Small intestine (tissue), 7 donors: ENCODE data around the gene PTPRR. TPM values are rescaled to one million over a fixed set of nuclear protein-coding genes. Genes with fewer than 3 reads are reported as not detected.
A peak's percentile ranks its signal among the peaks of the same experiment; 100 is the strongest.

Experiments used
- DNase-seq, 2 donors: peaks; one replicate each; pipeline versions ENCODE4 v3.0.0 to v3.0.0-alpha.2; 2013
- FAIRE-seq: peaks from 2 replicates; lab custom pipeline; 2012; peaks lifted over from hg19 to GRCh38; lab: Jason Lieb, UNC
- H3K27ac ChIP-seq, 3 donors: one replicate each; pipeline ENCODE4 v1.5.1; 2013; ENCODE audit warnings: low read length in 2 of 3, mild to moderate bottlenecking in 2 of 3, control low read depth in 1 of 3, inconsistent platforms in 1 of 3, low read depth in 1 of 3, moderate library complexity in 1 of 3
- H3K27me3 ChIP-seq, 3 donors: one replicate each; pipeline ENCODE4 v1.6.1; 2013; ENCODE audit warnings: low read length in 3 of 3, inconsistent platforms in 1 of 3; ENCODE audit not compliant: control insufficient read depth in 3 of 3, insufficient read depth in 3 of 3
- H3K36me3 ChIP-seq, 3 donors: one replicate each; pipeline ENCODE4 v1.6.1; 2013; ENCODE audit warnings: low read length in 3 of 3, inconsistent platforms in 1 of 3, low read depth in 1 of 3, mild to moderate bottlenecking in 1 of 3, moderate library complexity in 1 of 3; ENCODE audit not compliant: control insufficient read depth in 3 of 3, insufficient read depth in 2 of 3
- H3K4me1 ChIP-seq, 3 donors: one replicate each; pipeline ENCODE4 v1.6.1; 2013; ENCODE audit warnings: low read length in 2 of 3, inconsistent platforms in 1 of 3, low read depth in 1 of 3, mild to moderate bottlenecking in 1 of 3, moderate library complexity in 1 of 3; ENCODE audit not compliant: control insufficient read depth in 3 of 3, insufficient read depth in 2 of 3
- H3K4me3 ChIP-seq, 3 donors: one replicate each; pipeline ENCODE4 v1.5.1; 2013; ENCODE audit warnings: low read length in 3 of 3, control low read depth in 1 of 3, inconsistent platforms in 1 of 3, low read depth in 1 of 3, mild to moderate bottlenecking in 1 of 3, moderate library complexity in 1 of 3
- H3K9me3 ChIP-seq, 2 donors: one replicate each; pipeline ENCODE4 v1.6.1; 2013; ENCODE audit warnings: low read depth in 1 of 2, low read length in 1 of 2; ENCODE audit not compliant: control insufficient read depth in 2 of 2, insufficient read depth in 1 of 2
- WGBS, 3 donors: extraction: QIAGEN DNeasy Blood & Tissue Kit; methylation state at CpG; one replicate each; pipeline ENCODE4 v1.1.7; 2013; 5-methylcytosine and 5-hydroxymethylcytosine counted together
- polyA plus RNA-seq, 4 donors: library from polyadenylated mRNA; stranded (reverse) in 3 of 4; unstranded in 1 of 4; fragments of 200-250 nt in 3 of 4; fragments of 120-200 nt in 1 of 4; gene quantifications; one replicate each; pipeline versions ENCODE4 v1.2.1 to v1.2.3, GENCODE V29; 2013
- donor health status: healthy with polysubstance abuse.
- donor health status: control.
- donor health status: control.
- donor health status: Bipolar disorder and iron deficiency.
- donor health status: healthy.

PTPRR gene
- polyA plus RNA-seq, 4 donors = 0.84 to 18.9 (median 5.4) TPM

- Histone ChIP-seq H3K27me3 (no peaks in the 10 kb centered on the region), H3K36me3 (no peaks in the 10 kb centered on the region), H3K27ac (no peak overlapping the region), H3K4me1 (no peaks in the 10 kb centered on the region), H3K4me3 (no peak overlapping the region), H3K9me3 (no peaks in the 10 kb centered on the region)
- no peak for DNase-seq
- FAIRE-seq = no peak
- WGBS, 3 donors = 55 to 68% (median 64%) methylated on average over 1 of the region's 1 CpG
Measured at GRCh38 chr12:70772836-70773235, 147.7 kb downstream of the PTPRR start.

GRCh38 chr12:70771581-70771980, 149.0 kb downstream of the PTPRR start:
- H3K4me3 ChIP-seq = no peak overlapping the region
- DNase-seq (no peak), FAIRE-seq (no peak)
- no peaks in the 10 kb centered on the region for H3K9me3 ChIP-seq
- H3K27ac ChIP-seq = no peak overlapping the region
- H3K27me3 ChIP-seq = no peaks in the 10 kb centered on the region
- H3K36me3 ChIP-seq = no peaks in the 10 kb centered on the region
- H3K4me1 ChIP-seq = no peaks in the 10 kb centered on the region

GRCh38 chr12:70763666-70764065, 156.9 kb downstream of the PTPRR start:
- no peak for DNase-seq
- H3K27me3 ChIP-seq = no peaks in the 10 kb centered on the region
- WGBS, 3 donors = 67 to 90% (median 78%) methylated on average over 2 of the region's 2 CpGs
- FAIRE-seq = no peak
- no peaks in the 10 kb centered on the region for H3K36me3 ChIP-seq
- peaks cover 0 to 3% of the 10 kb centered on the region in 2 donors for H3K9me3 ChIP-seq
- no peak overlapping the region for H3K27ac ChIP-seq
- no peak overlapping the region for H3K4me3 ChIP-seq
- H3K4me1 ChIP-seq = no peaks in the 10 kb centered on the region

GRCh38 chr12:70762000-70762399, 158.5 kb downstream of the PTPRR start:
- Histone ChIP-seq H3K27me3 (no peaks in the 10 kb centered on the region), H3K9me3 (peaks cover 0 to 3% of the 10 kb centered on the region in 2 donors)
- FAIRE-seq = no peak

GRCh38 chr12:70759161-70759918, 161.2 kb downstream of the PTPRR start:
- no peaks in the 10 kb centered on the region for H3K9me3 ChIP-seq
- H3K27me3 ChIP-seq = no peaks in the 10 kb centered on the region
- DNase-seq (no peak), FAIRE-seq (no peak)
- H3K4me3 ChIP-seq = no peak overlapping the region
- H3K36me3 ChIP-seq = no peaks in the 10 kb centered on the region
- H3K4me1 ChIP-seq = peaks cover 0 to 10% (median 0%) of the 10 kb centered on the region in 3 donors
- WGBS, 3 donors = 94 to 98% (median 96%) methylated on average over 12 of the region's 12 CpGs
- H3K27ac ChIP-seq = no peak overlapping the region

More at GRCh38 chr12:70762000-70762399, 158.5 kb downstream of the PTPRR start:
- DNase-seq = no peak
- no peaks in the 10 kb centered on the region for H3K4me1 ChIP-seq
- H3K36me3 ChIP-seq = no peaks in the 10 kb centered on the region
- WGBS, 3 donors = 78 to 85% (median 83%) methylated on average over 2 of the region's 2 CpGs
- H3K4me3 ChIP-seq = no peak overlapping the region
- no peak overlapping the region for H3K27ac ChIP-seq

GRCh38 chr12:70758494-70758845, 162.1 kb downstream of the PTPRR start:
- FAIRE-seq (no peak), DNase-seq (no peak)
- WGBS, 3 donors = 82 to 90% (median 84%) methylated on average over 5 of the region's 5 CpGs
- no peaks in the 10 kb centered on the region for H3K9me3 ChIP-seq
- no peak overlapping the region for H3K27ac ChIP-seq
- no peak overlapping the region for H3K4me3 ChIP-seq
- peaks cover 0 to 10% (median 0%) of the 10 kb centered on the region in 3 donors for H3K4me1 ChIP-seq
- H3K27me3 ChIP-seq = no peaks in the 10 kb centered on the region
- no peaks in the 10 kb centered on the region for H3K36me3 ChIP-seq

- Histone ChIP-seq H3K36me3 (no peaks in the 10 kb centered on the region), H3K27ac (no peak overlapping the region), H3K9me3 (no peaks in the 10 kb centered on the region), H3K27me3 (no peaks in the 10 kb centered on the region), H3K4me1 (peaks cover 0 to 10% (median 0%) of the 10 kb centered on the region in 3 donors), H3K4me3 (no peak overlapping the region)
- DNase-seq = no peak
- FAIRE-seq = no peak
- WGBS, 3 donors = 72 to 94% (median 75%) methylated on average over 1 of the region's 1 CpG
Measured at GRCh38 chr12:70757830-70758493, 162.6 kb downstream of the PTPRR start.

GRCh38 chr12:70756791-70757190, 163.7 kb downstream of the PTPRR start:
- WGBS, 3 donors = 9 to 43% (median 9%) methylated on average over 2 of the region's 2 CpGs
- Histone ChIP-seq H3K9me3 (no peaks in the 10 kb centered on the region), H3K4me1 (peaks cover 0 to 10% (median 0%) of the 10 kb centered on the region in 3 donors), H3K36me3 (no peaks in the 10 kb centered on the region), H3K4me3 (no peak overlapping the region), H3K27ac (no peak overlapping the region), H3K27me3 (no peaks in the 10 kb centered on the region)
- no peak for FAIRE-seq
- DNase-seq = peak in 1 of 2 donors; percentile 51
